K562 (cell line): ENCODE results near the gene PTPRG. TPM values are rescaled to one million over a fixed set of nuclear protein-coding genes. Genes with fewer than 3 reads are reported as not detected.

Experiments used
- ATAC-seq: fragments of 200-7000 bp; cut with Tn5 transposase; 3 replicates; pipeline ENCODE4 v1.9.1; 2020; ENCODE audit warnings: moderate library complexity
- BruUV-seq: library from RNA; stranded (reverse); fragments of 400-500 nt; replicated peaks from 2 replicates; lab custom pipeline; 2021; lab: Mats Ljungman, UMichigan
- CTCF ChIA-PET: fragments of 300-600 bp; formaldehyde crosslinking; extraction: SDS; loops from one replicate; lab custom pipeline; 2021; ENCODE audit warnings: low intra/inter-chr PET ratio; lab: Yijun Ruan, JAX
- POLR2A ChIA-PET: fragments of 300-600, 350-650 bp; sonication (Branson Sonifier 250); formaldehyde crosslinking; extraction: SDS; loops from one replicate; lab custom pipeline; 2021; ENCODE audit warnings: antibody characterized with exemption, inconsistent platforms; lab: Yijun Ruan, JAX
- DNase-seq, 4 experiments: peaks; one replicate each; pipeline versions ENCODE4 v3.0.0 to v3.0.0-alpha.2; 2011 to 2018; ENCODE audit warnings: low spot score in 3 of 4, mixed read lengths in 3 of 4; ENCODE audit errors: extremely low read depth in 1 of 4
- FAIRE-seq: peaks from 2 replicates; lab custom pipeline; 2011; peaks lifted over from hg19 to GRCh38; lab: Jason Lieb, UNC
- H2AFZ ChIP-seq: 2 replicates; pipeline ENCODE4 v1.6.0; 2011; ENCODE audit warnings: low read depth, low read length, control low read depth, inconsistent platforms
- H3K27ac ChIP-seq: fragments of 200-600 bp; 3 replicates; pipeline ENCODE4 v1.8.0; 2011; ENCODE audit warnings: low read depth, mild to moderate bottlenecking, control low read depth, inconsistent platforms, low read length, moderate library complexity, mixed read lengths; ENCODE audit errors: extremely low read depth
- H3K27me3 ChIP-seq, 2 experiments: fragments of 300-600 bp in 1 of 2; 2 replicates in 1 of 2; 3 replicates in 1 of 2; pipeline versions ENCODE4 v1.6.0 to v1.8.0; 2011; ENCODE audit warnings: inconsistent platforms in 2 of 2, low read length in 2 of 2, mild to moderate bottlenecking in 1 of 2, mixed read lengths in 1 of 2, moderate library complexity in 1 of 2; ENCODE audit not compliant: control insufficient read depth in 2 of 2, insufficient read depth in 2 of 2
- H3K36me3 ChIP-seq: fragments of 300-600 bp; 3 replicates; pipeline ENCODE4 v1.8.0; 2011; ENCODE audit warnings: mild to moderate bottlenecking, low read length, inconsistent platforms; ENCODE audit not compliant: control insufficient read depth, insufficient read depth
- H3K4me1 ChIP-seq, 2 experiments: fragments of 200-600 bp in 1 of 2; replicated peaks in 1 of 2; 2 replicates in 1 of 2; 3 replicates in 1 of 2; pipeline versions ENCODE4 v1.5.1 to v1.8.0; 2011; ENCODE audit warnings: inconsistent platforms in 2 of 2, low read length in 2 of 2, mild to moderate bottlenecking in 1 of 2, mixed read lengths in 1 of 2, moderate library complexity in 1 of 2; ENCODE audit not compliant: control insufficient read depth in 2 of 2, insufficient read depth in 2 of 2
- H3K4me2 ChIP-seq: 2 replicates; pipeline ENCODE4 v1.6.1; 2011; ENCODE audit warnings: low read length, control low read depth, inconsistent platforms, mixed read lengths; ENCODE audit not compliant: insufficient read depth
- H3K4me3 ChIP-seq: fragments of 200-600 bp; sonication (generic), shearing (Covaris generic); 2 replicates; pipeline ENCODE4 v1.5.1; 2016; ENCODE audit warnings: control low read depth, inconsistent platforms
- H3K79me2 ChIP-seq: fragments of 200-600 bp; 3 replicates; pipeline ENCODE4 v1.8.0; 2011; ENCODE audit warnings: low read length, inconsistent platforms; ENCODE audit not compliant: control insufficient read depth, insufficient read depth
- H3K9ac ChIP-seq, 2 experiments: 2 replicates each; pipeline versions ENCODE4 v1.6.0 to v1.6.1; 2011; ENCODE audit warnings: low read depth in 2 of 2, low read length in 2 of 2, control low read depth in 1 of 2, inconsistent platforms in 1 of 2, mild to moderate bottlenecking in 1 of 2, mixed read lengths in 1 of 2; ENCODE audit not compliant: insufficient read depth in 1 of 2
- H3K9me1 ChIP-seq: one replicate; pipeline ENCODE4 v1.6.0; 2011; ENCODE audit warnings: inconsistent platforms, mild to moderate bottlenecking, low read length, moderate library complexity; ENCODE audit not compliant: control insufficient read depth, insufficient read depth
- H3K9me3 ChIP-seq: replicated peaks from 2 replicates; pipeline ENCODE4 v1.5.1; 2011; ENCODE audit warnings: low read depth, low read length, inconsistent platforms; ENCODE audit not compliant: control insufficient read depth, insufficient read depth
- H4K20me1 ChIP-seq: replicated peaks from 2 replicates; pipeline ENCODE4 v1.6.1; 2011; ENCODE audit warnings: low read length, inconsistent platforms, mixed read lengths; ENCODE audit not compliant: control insufficient read depth, insufficient read depth
- EP400 ChIP-seq: fragments of 450-650 bp; IDR thresholded peaks from 2 replicates; pipeline ENCODE4 v1.6.1; 2017; ENCODE audit warnings: antibody characterized with exemption, mild to moderate bottlenecking, moderate library complexity
- FIP1L1 ChIP-seq: fragments of 200-400 bp; formaldehyde crosslinking; IDR thresholded peaks from 2 replicates; pipeline ENCODE4 v1.6.1; 2018; ENCODE audit warnings: mild to moderate bottlenecking, low read depth, low read length; ENCODE audit not compliant: poor library complexity, severe bottlenecking
- NFXL1 ChIP-seq: fragments of 450-650 bp; formaldehyde crosslinking; IDR thresholded peaks from 2 replicates; pipeline ENCODE4 v1.4.0; 2021; ENCODE audit warnings: mild to moderate bottlenecking
- SREBF2 ChIP-seq: sonication (generic); formaldehyde crosslinking; IDR thresholded peaks from 2 replicates; pipeline ENCODE4 v1.4.0; 2020; ENCODE audit warnings: mild to moderate bottlenecking, missing genetic modification reagents
- STAT6 ChIP-seq: sonication (generic); formaldehyde crosslinking; IDR thresholded peaks from 2 replicates; pipeline ENCODE4 v1.8.1; 2023; ENCODE audit warnings: mild to moderate bottlenecking, missing genetic modification reagents
- ZNF184 ChIP-seq: sonication (generic); formaldehyde crosslinking; IDR thresholded peaks from 2 replicates; pipeline ENCODE4 v1.5.0; 2020; ENCODE audit warnings: missing genetic modification reagents
- ZNF592 ChIP-seq: fragments of 450-650 bp; IDR thresholded peaks from 2 replicates; pipeline ENCODE4 v1.6.1; 2017; ENCODE audit warnings: antibody characterized with exemption, mild to moderate bottlenecking
- WGBS: fragments of 100-300 bp; shearing (Covaris generic); methylation state at CpG from one replicate; pipeline ENCODE4 v1.1.6; 2016; ENCODE audit warnings: low coverage, mixed read lengths; ENCODE audit not compliant: insufficient coverage; ENCODE audit errors: missing lambda C conversion rate; 5-methylcytosine and 5-hydroxymethylcytosine counted together
- in situ Hi-C: fragments of 300-500 bp; cut with MboI; formaldehyde crosslinking; loops from 4 replicates; pipeline ENCODE4 v1.15.0; 2018; ENCODE audit warnings: inconsistent platforms, mixed read lengths
- intact Hi-C: fragments of 100-400 bp; cut with micrococcal nuclease; formaldehyde crosslinking; loops from 2 replicates; pipeline ENCODE4 v1.14.2; 2022
- polyA plus RNA-seq, 8 experiments: library from polyadenylated mRNA; depleted of rRNA in 4 of 8; stranded (reverse) in 5 of 8; unstranded in 3 of 8; fragments of >200 nt; fragmentation: Nextera tagmentation in 2 of 8; fragmentation: Illumina TruSeq in 1 of 8; extraction: Ambion mirVana in 2 of 8; extraction: Trizol in 1 of 8; gene quantifications; 2 replicates each; pipeline versions ENCODE4 v1.2.1 to v1.2.3, GENCODE V29; 2011 to 2014; ENCODE audit warnings: inconsistent platforms in 1 of 8, missing spikeins in 1 of 8
- total RNA-seq, 7 experiments: library from RNA; depleted of rRNA in 6 of 7; stranded (reverse); fragments of >200 nt in 6 of 7; fragmentation: Illumina TruSeq in 2 of 7; extraction: Trizol in 2 of 7; gene quantifications; 2 replicates each; pipeline versions ENCODE4 v1.2.1 to v1.2.3, GENCODE V29; 2011 to 2021; ENCODE audit warnings: low replicate concordance in 1 of 7
- TF ChIP-seq, protein P1 (sequence below): sonication (generic); formaldehyde crosslinking; IDR thresholded peaks from 2 replicates; pipeline ENCODE4 v1.9.0; 2022; ENCODE audit warnings: mild to moderate bottlenecking, missing genetic modification reagents

PTPRG gene
- total and polyA plus RNA-seq, 9 of the 15 experiments (the other 6 are each of a cell fraction or from before 2014, with no cell fraction given): 0.16 TPM; not detected in 8

- TF ChIP-seq ZNF592 (no peak), ZNF184 (CRISPR knock-in tag) (no peak), SREBF2 (no peak), EP400 (no peak), FIP1L1 (no peak), NFXL1 (no peak), STAT6 (CRISPR knock-in tag) (no peak)
- TF ChIP-seq, protein P1, sequence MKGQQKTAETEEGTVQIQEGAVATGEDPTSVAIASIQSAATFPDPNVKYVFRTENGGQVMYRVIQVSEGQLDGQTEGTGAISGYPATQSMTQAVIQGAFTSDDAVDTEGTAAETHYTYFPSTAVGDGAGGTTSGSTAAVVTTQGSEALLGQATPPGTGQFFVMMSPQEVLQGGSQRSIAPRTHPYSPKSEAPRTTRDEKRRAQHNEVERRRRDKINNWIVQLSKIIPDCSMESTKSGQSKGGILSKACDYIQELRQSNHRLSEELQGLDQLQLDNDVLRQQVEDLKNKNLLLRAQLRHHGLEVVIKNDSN: no peak
- H3K9me1 ChIP-seq: no peaks in the 10 kb centered on the region
- no peak overlapping the region for H3K4me3 ChIP-seq
- intact Hi-C loops (no loop called here), in situ Hi-C loops (no loop called here)
- H3K4me1 ChIP-seq: no peaks in the 10 kb centered on the region
- DNase-seq (no peak), FAIRE-seq (no peak), ATAC-seq (no peak)
- ChIA-PET POLR2A (no interaction called here), CTCF (no interaction called here)
- WGBS: 0% methylated on average over 1 of the region's 1 CpG
- no peaks in the 10 kb centered on the region for H3K9me3 ChIP-seq
- no peaks in the 10 kb centered on the region for H4K20me1 ChIP-seq
- BruUV-seq: no TSS peak
- no peak overlapping the region for H3K9ac ChIP-seq
- no peaks in the 10 kb centered on the region for H3K79me2 ChIP-seq
- no peak overlapping the region for H3K4me2 ChIP-seq
- H3K36me3 ChIP-seq: no peaks in the 10 kb centered on the region
- H3K27me3 ChIP-seq: no peaks in the 10 kb centered on the region
- H3K27ac ChIP-seq: no peak overlapping the region
- H2AFZ ChIP-seq: no peak overlapping the region
Observed at GRCh38 chr3:61802772-61803171, 241.4 kb downstream of the PTPRG start.
